H1 (cell line): Measurements from ENCODE around the gene SGMS1. TPM values are rescaled to one million over a fixed set of nuclear protein-coding genes. Genes with fewer than 3 reads are reported as not detected.

Experiments used
- CBX5 ChIP-seq: fragments of 300-800, 300-1000 bp; sonication (generic); IDR thresholded peaks from 2 replicates; pipeline ENCODE4 v1.7.1; 2016; ENCODE audit warnings: antibody characterized with exemption, low read length, low read depth
- CEBPB ChIP-seq: IDR thresholded peaks from 2 replicates; pipeline ENCODE4 v1.6.1; 2012; ENCODE audit warnings: low read depth, low read length
- FOSL1 ChIP-seq: IDR thresholded peaks from 2 replicates; pipeline ENCODE4 v1.6.1; 2011; ENCODE audit warnings: mild to moderate bottlenecking, low read depth, low read length, moderate library complexity; ENCODE audit not compliant: insufficient read depth
- GABPA ChIP-seq: IDR thresholded peaks from 2 replicates; pipeline ENCODE4 v1.6.1; 2011; ENCODE audit warnings: mild to moderate bottlenecking, low read length, moderate library complexity, borderline replicate concordance; ENCODE audit not compliant: insufficient read depth
- PHF8 ChIP-seq: fragments of 200-600 bp; sonication (generic); conservative IDR thresholded peaks from 2 replicates; pipeline ENCODE4 v1.7.1; 2012; ENCODE audit warnings: low read depth, mild to moderate bottlenecking, inconsistent platforms, low read length, moderate library complexity
- SAP30 ChIP-seq: fragments of 300-600 bp; sonication (generic); IDR thresholded peaks from 2 replicates; pipeline ENCODE4 v1.7.1; 2012; ENCODE audit warnings: low read length, moderate library complexity, mild to moderate bottlenecking, inconsistent platforms; ENCODE audit not compliant: insufficient read depth, insufficient replicate concordance
- SP1 ChIP-seq: IDR thresholded peaks from 2 replicates; pipeline ENCODE4 v1.6.1; 2011; ENCODE audit warnings: low read depth, low read length
- TAF1 ChIP-seq: IDR thresholded peaks from 2 replicates; pipeline ENCODE4 v1.6.1; 2011; ENCODE audit warnings: mild to moderate bottlenecking, low read depth, low read length
- polyA plus RNA-seq, 7 experiments: library from polyadenylated mRNA; depleted of rRNA in 3 of 7; stranded (reverse) in 5 of 7; unstranded in 2 of 7; fragments of >200 nt in 5 of 7; fragments of 200-250 nt in 2 of 7; gene quantifications; 1 replicate in 5 of 7; 2 replicates in 1 of 7; 4 replicates in 1 of 7; pipeline versions ENCODE4 v1.2.1 to v1.2.3, GENCODE V29; 2011 to 2013; ENCODE audit warnings: missing spikeins in 2 of 7, mixed read lengths in 2 of 7
- total RNA-seq: library from RNA; stranded (reverse); fragmentation: NEBNext Ultra II Directional; extraction: Animal tissue kit (Norgen Biotek cat#: 25700); gene quantifications from 2 replicates; pipeline ENCODE4 v1.2.1, GENCODE V29; 2021

The SGMS1 gene
- total and polyA plus RNA-seq, 2 of the 8 experiments (the other 6 are each of a cell fraction or from before 2014, with no cell fraction given) = 6.0 to 15.6 TPM

- no peak for TF ChIP-seq PHF8
- TF ChIP-seq SP1 = no peak
- no peak for TF ChIP-seq GABPA
- no peak for TF ChIP-seq SAP30
- TF ChIP-seq FOSL1 = no peak
- no peak for TF ChIP-seq TAF1
- TF ChIP-seq CEBPB = no peak
- no peak for TF ChIP-seq CBX5
Observed at GRCh38 chr10:50384238-50384637, 239.5 kb downstream of the SGMS1 start (continued).
